ENCODE measurements around the gene NOL12. TPM values are rescaled to one million over a fixed set of nuclear protein-coding genes. Genes with fewer than 3 reads are reported as not detected.

NOL12 gene
- total RNA-seq, 1 experiment from 2014 or later: 30.4 TPM

- no peak overlapping the region for H3K56ac ChIP-seq (ENCODE audit: insufficient read length, low read depth, low read length)
- H3K23me2 ChIP-seq (ENCODE audit: insufficient read length, low read depth, low read length, poor library complexity, severe bottlenecking): peaks cover 6% of the 10 kb centered on the region
- H4K8ac ChIP-seq (replicated peaks; ENCODE audit: insufficient read length, low read depth, low read length): no peak overlapping the region
- H3T11ph ChIP-seq (ENCODE audit: low read length): no peak overlapping the region
- Mint-ChIP-seq H3K9me3 (no peaks in the 10 kb centered on the region), H3K27ac (no peak overlapping the region), H3K27me3 (ENCODE audit: low read depth) (peaks cover 1% of the 10 kb centered on the region; the same call in 1 of the 2 replicates), H3K36me3 (ENCODE audit: insufficient read depth in 1 of 3, low read depth in 3 of 3) (peaks cover 19 to 49% (median 44%) of the 10 kb centered on the region in 3 experiments), H3K4me3 (no peak overlapping the region), H3K4me1 (peaks cover 10 to 15% of the 10 kb centered on the region in 2 experiments)
- H3K23ac ChIP-seq (ENCODE audit: insufficient read length, low read depth, low read length): no peak overlapping the region
- H3K4ac ChIP-seq (ENCODE audit: low read depth, low read length): no peak overlapping the region
- H2AFZ ChIP-seq (ENCODE audit: low read length): no peak overlapping the region
- H3K79me2 ChIP-seq (ENCODE audit: insufficient read depth, low read length): no peaks in the 10 kb centered on the region; the same call in 1 of the 2 replicates
- WGBS (ENCODE audit: extremely low coverage, insufficient read length, low lambda C conversion rate): no CpG with 5 or more reads among the region's 18 CpGs
- no peak overlapping the region for H3K27ac ChIP-seq (ENCODE audit: insufficient read length, low read depth, low read length)
- no peaks in the 10 kb centered on the region for H3K9me3 ChIP-seq (ENCODE audit: control insufficient read depth, low read depth, low read length)
- H4K20me1 ChIP-seq (ENCODE audit: control insufficient read depth, insufficient read depth, insufficient read length): no peaks in the 10 kb centered on the region
- no peak overlapping the region for H2BK20ac ChIP-seq (ENCODE audit: low read depth, low read length, poor library complexity, severe bottlenecking)
- H4K5ac ChIP-seq (ENCODE audit: insufficient read length, low read depth, low read length): no peak overlapping the region
- H3K4me2 ChIP-seq (ENCODE audit: insufficient read depth, insufficient read length, low read length): no peak overlapping the region
- DNase-seq: no peak
- H3K18ac ChIP-seq (ENCODE audit: insufficient read length, low read depth, low read length): no peak overlapping the region
- peaks cover 1% of the 10 kb centered on the region; the same call in 1 of the 2 replicates for H3K4me1 ChIP-seq (ENCODE audit: insufficient read depth, low read length)
- no peak overlapping the region for H2BK15ac ChIP-seq (ENCODE audit: low read depth, low read length)
- TF ChIP-seq CTCF (conservative IDR thresholded peaks at IDR 0.05): no peak
- H2BK120ac ChIP-seq (ENCODE audit: low read depth, low read length, poor library complexity, severe bottlenecking): no peak overlapping the region
- H3K14ac ChIP-seq (ENCODE audit: insufficient read depth, low read length): no peak overlapping the region
- H4K91ac ChIP-seq (ENCODE audit: insufficient read length, low read depth, low read length): no peak overlapping the region
- no peak overlapping the region for H2BK5ac ChIP-seq (ENCODE audit: insufficient read length, low read length)
- no peak overlapping the region for H3K9ac ChIP-seq (ENCODE audit: extremely low read depth, insufficient read length, low read length)
- H2AK5ac ChIP-seq (ENCODE audit: insufficient read length, low read length): no peak overlapping the region
- no peak overlapping the region for H2BK12ac ChIP-seq (ENCODE audit: insufficient read length, low read depth, low read length)
- H3K27me3 ChIP-seq (ENCODE audit: insufficient read depth, low read length): no peaks in the 10 kb centered on the region
- H3K79me1 ChIP-seq (ENCODE audit: insufficient read depth, low read depth, low read length, poor library complexity, severe bottlenecking): no peaks in the 10 kb centered on the region
These were observed 4.9 kb downstream of the NOL12 start for GRCh38 chr22:37690901-37691504.

Data from H9 (cell line).